HG03280 (cell line): ENCODE measurements around the gene C6orf52.
A peak's percentile ranks its signal among the peaks of the same experiment; 100 is the strongest.
"Not testable (repeated sequence)": the region's sequence is repeated elsewhere in the genome, so short reads cannot be mapped to it uniquely, and the experiment has no call there.

Experiments
- ATAC-seq: cut with Tn5 transposase; IDR thresholded peaks from one replicate; pipeline ENCODE4 v1.9.1; 2021; ENCODE audit warnings: mild to moderate bottlenecking, moderate library complexity; ENCODE audit not compliant: unreplicated experiment

Gene C6orf52

DNA sequence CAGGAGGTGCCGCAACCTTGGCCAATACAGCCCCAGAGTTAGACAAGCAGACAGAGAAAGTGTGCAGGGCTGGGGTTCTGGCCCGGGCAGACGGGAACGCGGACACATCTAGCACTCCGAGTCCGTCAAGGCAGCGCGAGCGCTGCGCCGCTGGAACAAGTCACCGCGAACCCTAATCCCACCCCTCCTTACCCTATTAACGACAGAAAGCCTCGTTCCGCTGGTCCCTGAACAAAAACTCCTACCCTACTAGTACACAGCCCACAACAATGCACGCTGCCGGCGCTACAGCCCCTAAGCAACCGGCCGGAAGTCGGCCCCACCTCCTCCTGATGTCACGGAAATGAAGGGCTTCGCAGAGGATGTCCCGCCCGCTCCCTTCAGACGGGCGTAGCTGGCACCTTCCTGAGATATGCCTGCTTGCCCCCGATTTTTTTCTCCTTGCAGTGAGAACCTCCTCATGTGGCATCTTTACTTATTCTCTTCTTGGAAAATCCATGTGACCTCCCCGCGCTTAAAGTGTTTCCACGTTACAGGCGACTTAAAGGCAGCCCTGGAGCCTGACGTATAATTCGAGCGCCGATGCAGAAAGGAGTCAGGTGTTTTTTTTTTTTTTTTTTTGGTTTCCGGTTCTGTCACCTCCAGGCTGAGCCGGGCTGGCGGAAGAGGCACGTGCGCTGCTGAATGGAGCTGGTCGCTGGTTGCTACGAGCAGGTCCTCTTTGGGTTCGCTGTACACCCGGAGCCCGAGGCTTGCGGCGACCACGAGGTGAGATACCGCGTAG is at the start of gene C6orf52, which contains the start of gene PAK1IP1:
TSS of gene C6orf52 (minus strand) at position 315 of the 784 bp plus-strand sequence. CDS start 7,066 bp downstream, outside the sequence.
TSS of gene PAK1IP1 (plus strand) at position 671 of the 784 bp plus-strand sequence. CDS start at position 685, 14 bp downstream.
- ATAC-seq = peak; percentile 99

DNA sequence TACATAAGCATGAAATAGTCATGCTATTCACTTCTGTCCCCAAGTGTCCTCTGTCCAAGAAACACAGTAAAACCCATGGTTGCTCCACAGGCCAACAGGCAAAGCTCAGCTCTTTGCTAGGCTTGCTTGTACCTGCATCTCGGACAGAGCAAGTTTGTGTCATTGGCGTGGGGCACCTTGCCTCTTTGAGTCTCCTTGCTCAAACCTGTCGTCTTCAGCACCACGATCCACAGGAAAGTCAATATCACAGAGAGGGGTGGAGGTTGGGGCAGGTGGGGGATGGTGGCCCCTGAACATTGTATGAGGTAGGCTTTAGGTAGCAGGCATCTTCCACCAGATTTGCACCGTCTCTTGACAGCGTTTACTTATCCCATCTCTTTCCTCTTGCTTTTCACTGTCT is 49.1 kb upstream of the C6orf52 start:
- ATAC-seq = no peak

DNA sequence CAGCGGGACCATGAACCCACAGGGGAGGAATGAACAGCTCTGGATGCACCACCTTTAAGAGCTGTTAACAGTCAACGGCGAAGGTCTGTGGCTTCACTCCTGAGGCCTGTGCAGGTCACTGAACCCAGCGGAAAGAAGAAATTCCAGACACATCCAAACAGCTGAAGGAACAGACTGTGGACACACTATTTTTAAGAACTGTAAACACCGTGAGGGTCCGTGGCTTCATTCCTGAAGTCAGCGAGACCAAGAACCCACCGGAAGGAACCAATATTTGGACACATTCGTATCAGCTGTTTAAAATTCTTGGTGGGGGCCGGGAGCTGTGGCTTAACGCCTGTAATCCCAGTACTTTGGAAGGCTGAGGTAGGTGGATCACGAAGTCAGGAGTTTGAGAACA is 47.8 kb upstream of the C6orf52 start:
- ATAC-seq = no peak

DNA sequence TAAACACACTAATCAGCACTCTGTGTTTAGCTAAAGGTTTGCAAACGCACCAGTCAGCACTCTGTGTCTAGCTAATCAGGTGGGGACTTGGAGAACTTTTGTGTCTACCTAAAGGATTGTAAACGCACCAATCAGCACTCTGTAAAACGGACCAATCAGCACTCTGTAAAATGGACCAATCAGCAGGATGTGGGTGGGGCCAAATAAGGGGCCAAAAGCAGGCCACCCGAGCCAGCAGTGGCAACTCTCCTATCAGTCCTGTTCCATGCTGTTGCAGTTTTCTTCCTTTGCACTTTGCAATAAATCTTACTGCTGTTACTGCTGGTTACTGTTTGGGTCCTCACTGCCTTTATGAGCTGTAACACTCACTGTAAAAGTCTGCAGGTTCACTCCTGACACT is 47.2 kb upstream of the C6orf52 start:
- not testable (repeated sequence) for ATAC-seq

DNA sequence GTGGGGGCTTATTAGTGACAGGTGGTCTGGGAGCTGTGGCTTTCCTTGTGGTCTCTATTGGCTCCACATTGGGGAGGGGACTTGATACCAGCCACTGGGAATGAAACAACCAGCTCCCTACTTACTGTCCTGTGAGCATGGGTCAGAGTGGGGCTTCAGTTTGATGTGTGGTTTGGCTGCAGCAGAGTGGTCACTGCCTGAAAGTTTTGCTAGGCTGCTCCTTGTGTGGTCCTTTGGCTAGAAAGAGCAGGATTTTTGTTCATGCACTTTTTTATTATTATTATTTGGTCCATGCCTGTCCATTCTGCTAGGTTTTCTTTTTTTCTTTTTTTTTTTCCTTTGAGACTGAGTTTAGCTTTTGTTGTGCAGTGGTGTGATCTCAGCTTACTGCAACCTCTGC is 45.6 kb upstream of the C6orf52 start:
- ATAC-seq = no peak

DNA sequence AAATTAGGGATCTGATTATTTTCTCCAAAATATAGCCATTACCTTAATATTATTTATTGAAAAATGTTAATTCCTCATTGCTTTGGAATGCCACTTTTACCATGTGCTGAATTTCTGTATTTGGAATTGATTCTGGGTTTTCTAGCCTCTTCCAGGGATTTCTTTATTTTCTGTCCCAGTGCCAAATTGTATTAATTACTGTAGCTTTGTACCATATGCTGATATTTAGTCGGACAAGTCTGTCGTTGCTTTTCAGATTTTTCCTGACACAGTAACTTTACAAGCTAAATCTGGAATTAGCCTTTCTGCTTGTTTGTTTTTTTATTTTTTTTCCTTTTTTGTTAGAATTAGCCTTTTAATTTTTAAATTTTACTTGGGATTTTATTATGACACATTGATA is 42.3 kb upstream of the C6orf52 start:
- ATAC-seq = no peak

DNA sequence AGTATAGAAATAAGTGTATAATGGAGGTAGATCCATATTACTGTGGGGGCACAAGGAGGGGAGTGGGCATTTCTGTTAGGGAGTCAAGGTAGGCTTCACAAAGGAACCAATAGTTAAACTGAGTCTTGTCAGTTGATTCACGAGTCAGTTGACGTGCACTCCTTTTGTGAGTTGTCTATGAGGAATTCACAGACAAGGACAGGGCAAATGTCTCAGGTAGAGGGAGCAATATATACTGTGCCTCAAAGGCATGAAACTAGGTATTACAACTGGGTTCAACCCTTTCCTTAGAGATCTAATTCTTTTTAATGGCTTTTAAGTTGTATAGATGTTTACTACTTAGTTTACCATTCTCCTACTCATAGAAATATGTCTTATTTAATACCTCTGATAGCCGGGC is 39.4 kb upstream of the C6orf52 start:
- no peak for ATAC-seq

DNA sequence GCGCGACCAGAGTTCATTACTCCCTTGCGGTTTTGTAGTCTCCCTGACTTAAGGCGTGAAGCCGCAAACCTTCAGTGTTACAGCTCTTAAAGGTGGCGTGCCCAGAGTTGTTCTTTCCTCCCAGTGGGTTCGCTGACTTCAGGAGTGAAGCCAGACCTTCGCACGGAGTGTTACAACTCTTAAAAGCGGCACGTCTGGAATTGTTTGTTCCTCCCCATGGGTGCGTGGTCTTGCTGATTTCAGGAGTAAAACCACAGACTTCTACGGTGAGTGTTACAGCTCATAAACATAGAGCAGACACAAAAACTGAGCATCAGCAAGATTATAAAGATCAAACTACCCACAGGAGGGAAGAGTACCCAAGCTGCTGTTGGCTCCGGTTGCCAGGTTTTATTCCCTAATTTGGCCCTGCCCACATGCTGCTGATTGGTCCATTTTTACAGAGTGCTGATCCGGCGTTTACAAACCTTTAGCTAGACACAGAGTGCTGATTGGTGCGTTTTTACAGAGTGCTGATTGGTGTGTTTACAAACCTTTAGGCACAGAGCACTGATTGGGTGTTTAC is 38.8 kb upstream of the C6orf52 start:
- ATAC-seq = no peak

DNA sequence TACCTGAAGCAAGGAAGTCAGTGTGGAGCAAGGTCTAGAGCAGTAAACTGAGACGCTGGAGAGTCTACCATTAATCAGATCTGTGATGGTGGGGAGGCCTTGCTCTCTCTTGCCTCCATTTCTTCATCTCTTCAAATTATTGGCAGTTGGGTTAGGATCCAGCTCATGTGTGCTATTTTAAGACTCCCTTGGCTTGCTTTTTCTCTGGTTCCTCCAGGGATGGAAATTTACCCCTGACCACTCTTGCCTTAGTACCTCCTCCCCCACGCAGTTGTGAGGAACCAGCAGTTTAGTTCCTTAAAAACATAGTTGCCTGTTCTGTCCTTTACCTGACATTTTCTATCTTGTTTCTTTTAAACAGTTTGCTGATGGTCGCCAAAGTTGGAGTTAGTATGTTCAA is 35.8 kb upstream of the C6orf52 start:
- no peak for ATAC-seq

DNA sequence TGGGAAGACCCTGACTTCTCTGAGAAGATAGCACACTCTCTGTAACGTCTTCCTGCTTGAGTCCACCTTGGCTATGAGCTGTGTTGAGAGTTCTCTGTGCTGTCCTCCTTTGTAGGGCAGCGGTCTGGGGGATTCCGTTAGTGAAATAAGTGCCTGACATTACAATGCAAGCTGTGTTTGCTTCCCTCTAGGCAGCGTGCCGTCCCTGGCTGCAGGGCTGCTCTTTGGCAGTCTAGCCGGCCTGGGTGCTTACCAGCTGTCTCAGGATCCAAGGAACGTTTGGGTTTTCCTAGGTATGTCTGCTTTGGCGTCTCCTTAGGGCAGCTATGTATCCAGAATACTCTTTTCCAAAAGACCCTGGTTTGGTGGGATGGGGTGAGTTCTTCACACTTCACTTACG is 31.3 kb upstream of the C6orf52 start:
- no peak for ATAC-seq

DNA sequence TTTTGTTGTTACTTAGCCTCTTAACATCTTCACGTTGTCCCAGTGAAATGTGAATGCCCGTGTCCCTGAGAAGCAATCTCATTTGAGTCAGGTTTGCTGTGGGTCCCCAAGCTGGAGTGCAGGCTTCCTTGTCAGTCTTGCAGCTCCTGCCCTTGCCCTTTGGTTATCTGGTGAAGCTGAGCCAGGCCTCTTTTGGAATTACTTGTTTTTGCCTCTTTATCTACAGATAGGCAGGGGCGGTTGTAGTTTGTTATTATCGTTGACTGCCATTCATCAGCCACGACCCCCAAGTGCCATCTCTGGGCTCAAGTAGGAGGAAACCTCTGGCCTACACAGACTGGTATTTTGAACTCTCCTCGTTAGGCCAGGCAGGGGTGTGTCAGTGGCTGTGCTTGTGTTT is 30.6 kb upstream of the C6orf52 start:
- no peak for ATAC-seq

DNA sequence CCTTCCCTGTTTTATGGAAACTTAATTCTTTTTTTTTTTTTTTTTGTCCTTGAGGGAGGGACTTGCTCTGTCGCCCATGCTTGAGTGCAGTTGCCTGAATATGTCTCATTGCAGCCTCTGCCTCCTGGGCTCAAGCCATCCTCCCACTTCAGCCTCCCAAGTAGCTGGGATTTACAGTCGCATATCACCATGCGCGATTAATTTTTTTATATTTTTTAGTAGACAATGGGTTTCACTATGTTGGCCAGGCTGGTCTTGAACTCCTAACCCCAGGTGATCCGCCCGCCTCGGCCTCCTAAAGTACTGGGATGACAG is 29.1 kb upstream of the C6orf52 start:
- no peak for ATAC-seq

DNA sequence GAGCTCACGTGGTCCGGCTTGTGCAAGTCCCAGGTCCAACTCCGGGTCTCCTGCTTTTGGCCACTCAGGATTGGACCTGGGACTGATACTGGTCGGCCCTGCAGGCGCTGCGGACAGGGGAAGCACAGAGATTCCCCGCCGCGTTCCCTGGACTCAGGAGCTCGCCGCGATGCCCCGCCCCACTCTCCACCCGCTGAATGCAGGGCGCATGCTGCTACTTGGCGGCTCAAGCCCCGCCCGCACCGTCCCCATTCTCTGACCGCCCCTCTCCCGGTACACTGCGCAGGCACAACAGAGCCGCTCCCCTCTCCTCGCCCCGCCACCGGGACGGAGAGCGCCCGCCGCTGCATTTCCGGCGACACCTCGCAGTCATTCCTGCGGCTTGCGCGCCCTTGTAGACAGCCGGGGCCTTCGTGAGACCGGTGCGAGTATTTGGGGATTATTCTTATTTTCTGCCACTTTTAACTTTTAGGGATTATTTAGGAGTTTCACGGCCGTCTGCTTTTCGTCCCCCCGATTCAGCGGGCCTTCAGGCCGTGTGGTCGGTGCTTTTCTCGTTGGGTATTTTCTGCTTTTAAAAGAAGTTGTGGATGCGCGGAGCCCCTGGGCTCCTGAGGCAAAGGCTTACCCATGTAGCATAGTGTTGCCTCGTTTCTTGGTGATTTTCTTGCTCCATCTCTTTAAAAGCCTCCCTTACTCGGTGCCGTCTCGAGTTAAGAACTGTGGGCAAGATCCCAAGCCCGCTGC is 28.6 kb upstream of the C6orf52 start, which contains the start of gene TMEM14C:
TSS of gene TMEM14C (plus strand) at position 251 of the 747 bp plus-strand sequence. CDS start 1,544 bp downstream, outside the sequence.
- peak; percentile 97 for ATAC-seq

DNA sequence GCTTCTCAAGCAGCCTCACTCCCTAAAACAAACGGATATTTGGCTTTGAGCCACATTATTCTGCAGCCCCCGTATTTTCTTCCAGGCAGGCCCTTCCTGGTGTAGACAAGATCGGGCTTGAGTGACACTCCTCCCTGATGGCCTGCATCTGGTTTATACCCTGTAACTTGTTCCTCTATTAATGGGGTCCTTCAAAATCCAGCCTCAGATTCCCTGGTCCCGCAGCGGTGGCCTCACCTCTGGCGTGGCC is 28.1 kb upstream of the C6orf52 start:
- no peak for ATAC-seq

DNA sequence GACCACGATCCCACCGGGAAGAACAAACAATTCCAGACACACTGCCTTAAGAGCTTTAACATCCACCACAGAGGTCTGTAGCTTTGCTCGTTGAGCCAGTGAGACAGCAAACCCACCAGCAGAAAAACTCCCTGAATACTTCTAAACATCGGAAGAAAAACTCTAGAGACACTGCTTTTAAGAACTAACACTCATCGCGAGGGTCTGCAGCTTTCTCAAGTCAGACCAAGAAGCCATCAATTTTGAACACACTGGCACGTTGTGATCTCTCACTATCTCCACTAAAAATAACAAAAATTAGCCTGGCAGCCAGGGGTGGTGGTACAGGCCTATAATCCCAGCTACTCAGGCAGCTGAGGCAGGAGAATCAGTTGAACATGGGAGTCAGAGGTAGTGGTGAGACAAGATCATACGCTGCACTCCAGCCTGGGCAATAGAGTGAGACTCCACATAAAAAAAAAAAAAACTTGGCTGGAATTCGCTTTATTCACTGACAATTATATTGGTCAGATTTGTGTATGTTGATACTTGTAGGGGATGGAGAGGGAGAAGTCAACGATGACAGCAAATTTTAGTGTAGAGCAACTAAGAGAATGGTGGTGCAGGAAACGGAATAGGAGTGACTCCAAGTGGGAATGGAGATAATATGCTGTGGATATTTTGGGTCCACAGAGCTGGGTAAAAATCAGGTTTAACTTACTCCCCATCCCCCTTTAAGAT is 27.6 kb upstream of the C6orf52 start:
- ATAC-seq = no peak

DNA sequence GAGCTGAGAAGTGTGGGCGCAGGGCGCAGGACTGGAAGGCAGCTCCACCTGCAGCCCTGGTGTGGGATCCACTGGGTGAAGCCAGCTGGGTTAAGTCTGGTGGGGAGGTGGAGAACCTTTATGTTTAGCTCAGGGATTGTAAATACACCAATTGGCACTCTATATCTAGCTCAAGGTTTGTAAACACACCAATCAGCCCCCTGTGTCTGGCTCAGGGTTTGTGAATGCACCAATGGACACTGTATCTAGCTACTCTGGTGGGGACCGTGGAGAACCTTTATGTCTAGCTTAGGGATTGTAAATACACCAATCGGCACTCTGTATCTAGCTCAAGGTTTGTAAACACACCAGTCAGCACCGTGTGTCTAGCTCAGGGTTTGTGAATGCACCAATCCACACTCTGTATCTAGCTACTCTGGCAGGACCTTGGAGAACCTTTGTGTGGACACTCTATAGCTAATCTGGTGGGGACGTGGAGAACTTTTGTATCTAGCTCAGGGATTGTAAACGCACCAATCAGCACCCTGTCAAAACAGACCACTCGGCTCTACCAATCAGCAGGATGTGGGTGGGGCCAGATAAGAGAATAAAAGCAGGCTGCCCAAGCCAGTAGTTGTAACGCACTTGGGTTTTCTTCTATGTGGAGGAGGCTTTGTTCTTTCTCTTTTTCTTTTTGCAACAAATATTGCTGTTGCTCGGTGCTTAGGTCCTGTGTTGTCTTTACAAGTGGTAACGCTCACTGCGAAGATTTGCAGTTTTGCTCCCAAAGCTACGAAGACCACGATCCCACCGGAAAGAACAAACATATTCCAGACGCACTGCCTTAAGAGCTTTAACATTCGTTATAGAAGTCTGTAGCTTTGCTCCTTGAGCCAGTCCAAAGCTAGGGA is 26.8 kb upstream of the C6orf52 start:
- ATAC-seq = not testable (repeated sequence)

DNA sequence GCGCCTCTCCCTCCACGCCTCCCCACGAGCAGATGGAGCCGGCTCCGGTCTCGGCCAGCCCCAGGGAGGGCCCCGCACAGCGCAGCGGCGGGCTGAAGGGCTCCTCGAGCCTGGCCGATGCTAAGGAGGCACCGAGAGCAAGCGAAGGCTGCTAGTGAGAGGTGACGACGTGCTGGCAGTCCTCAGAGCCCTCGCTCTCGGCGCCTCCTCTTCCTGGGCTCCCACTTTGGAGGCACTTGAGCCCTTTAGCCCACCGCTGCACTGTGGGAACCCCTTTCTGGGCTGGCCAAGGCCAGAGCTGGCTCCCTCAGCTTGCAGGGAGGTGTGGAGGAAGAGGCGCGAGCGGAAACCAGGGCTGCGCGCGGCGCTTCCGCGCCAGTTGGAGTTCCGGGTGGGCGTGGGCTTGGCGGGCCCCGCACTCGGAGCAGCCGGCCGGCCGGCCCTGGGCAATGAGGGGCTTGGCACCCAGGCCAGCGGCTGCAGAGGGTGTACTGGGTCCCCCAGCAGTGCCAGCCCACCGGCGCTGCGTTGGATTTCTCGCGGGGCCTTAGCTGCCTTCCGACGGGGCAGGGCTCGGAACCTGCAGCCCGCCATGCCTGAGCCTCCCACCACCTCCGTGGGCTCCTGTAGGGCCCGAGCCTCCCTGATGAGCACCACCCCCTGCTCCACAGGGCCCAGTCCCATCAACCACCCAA is 26.0 kb upstream of the C6orf52 start:
- no peak for ATAC-seq

DNA sequence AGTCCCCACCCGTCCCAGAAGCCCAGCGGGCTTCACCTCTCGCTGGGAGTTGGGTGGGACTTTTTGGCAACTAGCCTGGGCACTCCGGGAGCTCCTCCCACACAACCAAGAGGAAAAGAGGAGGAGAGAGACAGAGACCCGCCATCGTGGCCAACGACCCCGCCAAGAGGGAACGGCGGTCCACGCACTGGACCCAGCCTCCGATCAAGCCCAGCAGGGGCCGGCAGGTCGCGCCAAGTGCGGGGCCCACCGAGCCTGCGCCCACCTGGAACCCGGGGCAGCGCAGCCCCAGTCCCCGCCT is 25.5 kb upstream of the C6orf52 start:
- ATAC-seq = no peak

DNA sequence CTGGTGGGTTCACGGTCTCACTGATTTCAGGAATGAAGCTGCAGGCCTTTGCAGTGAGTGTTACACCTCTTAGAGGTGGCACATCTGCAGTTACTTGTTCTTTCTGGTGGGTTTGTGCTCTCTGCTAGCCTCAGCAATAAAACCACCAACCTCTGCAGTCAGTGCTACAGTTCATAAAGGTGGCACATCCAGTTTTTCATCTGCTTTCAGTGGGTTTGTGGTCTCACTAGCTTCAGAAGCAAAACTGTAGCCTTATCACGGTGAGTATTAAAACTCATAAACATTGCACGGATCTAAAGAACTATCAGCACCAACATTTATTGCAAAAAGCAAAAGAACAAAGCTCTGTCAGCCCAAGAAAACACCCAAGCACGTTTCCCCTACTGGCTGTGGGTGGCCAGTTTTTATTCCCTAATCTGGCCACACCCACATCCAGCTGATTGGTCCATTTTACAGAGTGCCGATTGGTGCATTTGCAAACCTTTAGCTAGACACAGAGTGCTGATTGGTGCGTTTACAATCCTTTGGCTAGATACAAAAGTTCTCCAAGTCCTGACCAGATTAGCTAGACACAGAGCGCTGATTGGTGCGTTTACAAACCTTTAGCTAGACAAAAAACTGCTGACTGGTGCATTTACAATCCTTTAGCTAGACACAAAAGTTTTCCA is 25.0 kb upstream of the C6orf52 start:
- no peak for ATAC-seq

DNA sequence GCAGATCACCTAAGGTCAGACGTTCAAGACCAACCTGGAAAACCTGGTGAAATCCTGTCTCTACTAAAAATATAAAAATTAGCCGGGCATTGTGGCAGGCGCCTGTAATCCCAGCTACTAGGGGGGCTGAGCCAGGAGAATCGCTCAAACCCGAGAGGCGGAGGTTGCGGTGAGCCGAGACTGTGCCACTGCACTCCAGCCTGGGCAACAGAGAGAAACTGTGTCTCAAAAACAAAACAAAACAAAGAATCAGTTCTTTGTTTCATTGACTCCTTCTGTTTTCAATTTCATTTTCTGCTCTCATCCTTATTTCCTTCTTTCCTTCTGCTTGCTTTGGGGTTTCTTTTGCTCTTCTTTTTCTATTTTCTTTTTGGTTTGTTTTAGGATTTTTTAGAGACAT is 19.5 kb upstream of the C6orf52 start:
- no peak for ATAC-seq
